GM19351 (cell line): ENCODE data around the gene CASKIN1.

Experiments used
- ATAC-seq: cut with Tn5 transposase; IDR thresholded peaks from one replicate; pipeline ENCODE4 v1.9.1; 2021; ENCODE audit warnings: mild to moderate bottlenecking, moderate library complexity; ENCODE audit not compliant: unreplicated experiment

CASKIN1 gene

GRCh38 chr16:2157480-2158261 is 38.7 kb downstream of the CASKIN1 start:
- no peak for ATAC-seq

GRCh38 chr16:2156849-2157224 is 39.6 kb downstream of the CASKIN1 start:
- ATAC-seq: no peak

GRCh38 chr16:2155977-2156848 is 40.2 kb downstream of the CASKIN1 start:
- ATAC-seq: no peak

GRCh38 chr16:2155091-2155950 is 41.1 kb downstream of the CASKIN1 start, which contains the start of gene TRAF7:
TRAF7 (plus strand) TSS chr16:2155782; CDS start chr16:2163921, 8,139 bp downstream.
- ATAC-seq: peak; percentile 87

GRCh38 chr16:2154533-2155090 is 41.8 kb downstream of the CASKIN1 start:
- no peak for ATAC-seq

- no peak for ATAC-seq
Measured at GRCh38 chr16:2152695-2153506, 43.5 kb downstream of the CASKIN1 start.

- no peak for ATAC-seq
Measured at GRCh38 chr16:2151188-2152091, 45.0 kb downstream of the CASKIN1 start.

- ATAC-seq: no peak
Measured at GRCh38 chr16:2150418-2151187, 45.8 kb downstream of the CASKIN1 start.

- no peak for ATAC-seq
Measured at GRCh38 chr16:2149630-2150417, 46.6 kb downstream of the CASKIN1 start.

- no peak for ATAC-seq
Measured at GRCh38 chr16:2148714-2149629, 47.4 kb downstream of the CASKIN1 start.

GRCh38 chr16:2147981-2148671 is 48.3 kb downstream of the CASKIN1 start, which contains the start of gene RAB26:
RAB26 (plus strand) TSS chr16:2148625; CDS start chr16:2148784, 159 bp downstream.
- no peak for ATAC-seq

- ATAC-seq: no peak
Measured at GRCh38 chr16:2147378-2147777, 49.0 kb downstream of the CASKIN1 start.

GRCh38 chr16:2145843-2146242 is 50.6 kb downstream of the CASKIN1 start:
- ATAC-seq: no peak

GRCh38 chr16:2143878-2144485 is 52.4 kb downstream of the CASKIN1 start:
- ATAC-seq: no peak
